SKM-1 (cell line): ENCODE data around the gene ABCC10.
A peak's percentile ranks its signal among the peaks of the same experiment; 100 is the strongest.
"Not testable (repeated sequence)": the region's sequence is repeated elsewhere in the genome, so short reads cannot be mapped to it uniquely, and the experiment has no call there.

Source experiments
- DNase-seq: peaks from one replicate; lab custom pipeline; 2025; ENCODE audit not compliant: unreplicated experiment; lab: John Stamatoyannopoulos, UW

The ABCC10 gene, protein sequence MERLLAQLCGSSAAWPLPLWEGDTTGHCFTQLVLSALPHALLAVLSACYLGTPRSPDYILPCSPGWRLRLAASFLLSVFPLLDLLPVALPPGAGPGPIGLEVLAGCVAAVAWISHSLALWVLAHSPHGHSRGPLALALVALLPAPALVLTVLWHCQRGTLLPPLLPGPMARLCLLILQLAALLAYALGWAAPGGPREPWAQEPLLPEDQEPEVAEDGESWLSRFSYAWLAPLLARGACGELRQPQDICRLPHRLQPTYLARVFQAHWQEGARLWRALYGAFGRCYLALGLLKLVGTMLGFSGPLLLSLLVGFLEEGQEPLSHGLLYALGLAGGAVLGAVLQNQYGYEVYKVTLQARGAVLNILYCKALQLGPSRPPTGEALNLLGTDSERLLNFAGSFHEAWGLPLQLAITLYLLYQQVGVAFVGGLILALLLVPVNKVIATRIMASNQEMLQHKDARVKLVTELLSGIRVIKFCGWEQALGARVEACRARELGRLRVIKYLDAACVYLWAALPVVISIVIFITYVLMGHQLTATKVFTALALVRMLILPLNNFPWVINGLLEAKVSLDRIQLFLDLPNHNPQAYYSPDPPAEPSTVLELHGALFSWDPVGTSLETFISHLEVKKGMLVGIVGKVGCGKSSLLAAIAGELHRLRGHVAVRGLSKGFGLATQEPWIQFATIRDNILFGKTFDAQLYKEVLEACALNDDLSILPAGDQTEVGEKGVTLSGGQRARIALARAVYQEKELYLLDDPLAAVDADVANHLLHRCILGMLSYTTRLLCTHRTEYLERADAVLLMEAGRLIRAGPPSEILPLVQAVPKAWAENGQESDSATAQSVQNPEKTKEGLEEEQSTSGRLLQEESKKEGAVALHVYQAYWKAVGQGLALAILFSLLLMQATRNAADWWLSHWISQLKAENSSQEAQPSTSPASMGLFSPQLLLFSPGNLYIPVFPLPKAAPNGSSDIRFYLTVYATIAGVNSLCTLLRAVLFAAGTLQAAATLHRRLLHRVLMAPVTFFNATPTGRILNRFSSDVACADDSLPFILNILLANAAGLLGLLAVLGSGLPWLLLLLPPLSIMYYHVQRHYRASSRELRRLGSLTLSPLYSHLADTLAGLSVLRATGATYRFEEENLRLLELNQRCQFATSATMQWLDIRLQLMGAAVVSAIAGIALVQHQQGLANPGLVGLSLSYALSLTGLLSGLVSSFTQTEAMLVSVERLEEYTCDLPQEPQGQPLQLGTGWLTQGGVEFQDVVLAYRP (N-terminal part only)

DNA sequence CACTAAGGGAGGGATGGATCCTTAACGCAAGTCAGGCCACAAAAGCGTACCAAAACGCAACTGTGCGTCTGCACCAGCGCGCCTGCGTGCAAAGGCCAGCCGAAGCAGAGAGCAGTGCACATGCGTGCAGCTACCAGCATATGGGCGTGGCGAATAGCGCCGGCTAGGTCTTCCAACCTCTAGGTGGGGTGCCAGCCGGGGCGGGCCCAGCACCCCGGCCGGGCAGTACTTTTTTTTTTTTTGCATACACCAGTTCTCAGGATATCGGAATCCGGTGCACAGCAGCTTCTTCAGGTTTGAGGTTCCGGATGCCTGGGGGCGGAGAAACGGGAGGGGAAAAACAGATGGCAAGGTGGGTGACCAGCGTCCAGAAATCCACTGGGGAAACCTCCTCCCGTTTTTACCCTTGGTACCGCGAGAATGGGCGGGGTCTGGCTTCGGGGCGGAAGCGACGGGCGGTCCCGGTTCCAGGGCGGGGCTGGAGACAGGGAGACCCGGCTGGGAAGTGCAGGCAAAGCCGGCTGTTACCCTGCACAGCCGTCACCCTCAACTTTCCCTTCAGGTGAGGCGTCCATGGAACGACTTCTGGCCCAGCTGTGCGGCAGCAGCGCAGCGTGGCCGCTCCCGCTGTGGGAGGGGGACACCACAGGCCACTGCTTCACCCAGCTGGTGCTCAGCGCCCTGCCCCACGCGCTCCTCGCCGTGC, at the start of gene ABCC10:
ABCC10 (plus strand) TSS at position 136 of the 706 bp plus-strand sequence; CDS start at position 574, 438 bp downstream.
- DNase-seq, result peak; percentile 90

- no peak for DNase-seq
Observed at GRCh38 chr6:43377710-43378229, 49.6 kb upstream of the ABCC10 start.

GRCh38 chr6:43378631-43379030, 48.7 kb upstream of the ABCC10 start:
- DNase-seq, result no peak

GRCh38 chr6:43380858-43381257, 46.5 kb upstream of the ABCC10 start:
- not testable (repeated sequence) for DNase-seq

- DNase-seq, result no peak
Observed at GRCh38 chr6:43383021-43383667, 44.2 kb upstream of the ABCC10 start.

- DNase-seq, result no peak
Observed at GRCh38 chr6:43386492-43386891, 40.8 kb upstream of the ABCC10 start.

DNA sequence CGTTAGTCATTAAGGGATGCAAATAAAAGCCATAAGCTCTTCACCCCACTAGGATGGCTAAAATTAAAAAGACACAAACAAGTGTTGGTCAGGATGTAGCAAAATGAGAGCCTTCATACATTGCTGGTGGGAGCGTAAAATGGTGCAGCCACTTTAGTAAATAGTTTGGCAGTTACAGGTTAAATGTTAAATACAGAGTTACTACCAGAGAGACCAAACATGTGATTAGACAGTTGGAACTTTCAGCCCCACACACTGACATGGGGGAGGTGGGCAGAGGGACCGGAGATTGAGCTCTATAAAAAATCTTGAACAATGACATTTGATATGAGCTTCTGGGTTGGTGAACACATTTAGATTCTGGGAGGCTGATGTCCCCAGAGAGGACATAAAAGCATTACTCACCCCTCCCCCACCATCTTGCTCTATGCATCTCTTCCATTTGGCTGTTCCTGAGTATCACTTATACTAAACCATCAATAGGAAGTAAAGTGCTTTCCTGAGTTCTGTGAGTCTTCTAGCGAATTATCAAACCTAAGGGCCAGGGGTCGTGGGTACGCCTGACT, 37.5 kb upstream of the ABCC10 start:
- no peak for DNase-seq

- DNase-seq, result not testable (repeated sequence)
Observed at GRCh38 chr6:43390753-43391439, 36.4 kb upstream of the ABCC10 start.

DNA sequence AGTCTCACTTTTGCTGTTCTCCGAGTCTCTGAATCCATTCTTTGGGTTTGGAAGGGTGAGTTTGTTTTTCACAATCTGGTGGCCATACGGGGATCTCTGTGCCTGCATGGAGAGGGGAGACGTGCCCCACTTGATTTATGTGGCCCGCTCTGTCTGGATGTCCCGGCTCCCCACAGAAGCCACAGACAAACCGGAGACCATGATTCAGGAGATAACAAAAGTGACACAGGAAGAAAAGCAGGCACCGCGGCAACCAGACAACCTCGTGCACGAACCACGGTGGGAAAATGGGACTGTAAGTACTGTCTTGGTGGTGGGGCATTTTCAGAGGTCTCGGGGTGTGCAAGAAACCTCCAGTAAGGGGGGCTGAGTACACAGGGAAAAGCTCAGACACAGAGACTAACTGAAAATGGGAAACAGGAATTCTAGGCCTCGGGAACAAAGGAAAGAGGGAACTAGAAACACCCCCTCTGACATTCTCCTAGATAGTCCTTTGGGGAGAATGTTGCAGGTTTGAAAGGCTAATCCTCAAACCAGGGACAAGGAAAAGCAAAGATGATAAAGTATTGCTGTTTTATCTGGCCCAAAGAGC, 35.8 kb upstream of the ABCC10 start:
- no peak for DNase-seq

- not testable (repeated sequence) for DNase-seq
Observed at GRCh38 chr6:43393133-43393532, 34.2 kb upstream of the ABCC10 start.

DNA sequence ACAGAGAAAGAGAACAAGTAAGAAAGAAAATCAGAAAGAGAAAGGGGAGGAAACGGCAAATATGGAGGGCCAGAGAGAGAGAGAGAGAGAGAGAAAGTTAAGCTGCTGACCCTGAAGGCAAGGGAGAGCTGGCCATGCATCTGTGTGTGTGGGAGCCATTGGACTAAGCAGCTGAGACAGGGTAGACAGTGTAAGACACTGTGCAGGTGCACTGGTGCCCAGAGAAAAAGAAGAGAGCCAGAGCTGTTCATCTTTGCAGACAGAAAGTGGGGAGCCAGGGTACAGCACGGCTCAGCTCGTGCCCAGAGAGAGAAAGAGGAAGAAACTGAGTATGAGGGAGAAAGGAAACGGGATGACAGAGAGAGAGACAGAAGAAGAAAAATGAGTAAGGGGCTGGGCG, 33.7 kb upstream of the ABCC10 start:
- DNase-seq, result no peak

GRCh38 chr6:43394982-43395381, 32.4 kb upstream of the ABCC10 start:
- no peak for DNase-seq

GRCh38 chr6:43395776-43396175, 31.6 kb upstream of the ABCC10 start:
- DNase-seq, result no peak

GRCh38 chr6:43396408-43397149, 30.8 kb upstream of the ABCC10 start:
- DNase-seq, result no peak

GRCh38 chr6:43399932-43400487, 27.3 kb upstream of the ABCC10 start:
- no peak for DNase-seq

GRCh38 chr6:43401730-43402129, 25.6 kb upstream of the ABCC10 start:
- no peak for DNase-seq

DNA sequence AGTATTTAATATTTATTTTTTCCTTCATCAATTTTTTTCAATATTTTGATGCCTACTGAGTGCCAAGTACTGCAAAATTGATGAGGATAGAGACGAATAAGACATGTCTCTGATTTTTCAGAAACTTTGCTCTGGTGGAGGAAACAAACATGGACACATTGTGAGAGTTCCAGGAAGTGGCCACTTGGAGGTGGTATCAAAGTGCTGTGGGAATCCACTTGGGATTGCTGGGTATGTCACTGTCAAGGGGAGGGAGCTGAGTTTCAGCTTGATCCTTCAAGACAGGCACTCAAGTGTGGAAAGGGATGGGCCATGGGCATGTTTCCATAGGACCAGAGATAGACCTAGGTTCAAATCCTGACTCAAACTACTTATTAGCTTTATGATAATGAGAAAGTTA, 24.5 kb upstream of the ABCC10 start:
- no peak for DNase-seq

DNA sequence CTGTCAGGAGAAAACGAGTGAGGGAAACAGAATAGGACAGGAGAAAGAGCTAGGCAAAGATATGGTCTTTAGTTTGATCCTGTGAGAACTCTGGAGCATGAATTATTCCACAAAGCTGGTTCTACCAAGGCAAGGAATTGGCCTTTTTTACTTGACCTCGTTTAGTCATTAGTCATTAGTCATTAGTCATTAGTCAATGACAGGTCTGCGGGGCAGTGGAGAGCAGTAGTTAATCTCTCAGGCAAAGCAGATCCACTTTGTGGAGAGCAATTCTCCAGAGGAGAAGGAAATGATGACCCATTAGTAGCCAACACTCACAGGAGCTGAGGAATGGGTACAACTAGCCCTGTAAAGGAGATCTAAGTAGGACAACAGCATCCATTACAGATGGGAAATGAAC, 22.0 kb upstream of the ABCC10 start:
- DNase-seq, result no peak
